Measurements from ENCODE around the gene SNORC.

DNA sequence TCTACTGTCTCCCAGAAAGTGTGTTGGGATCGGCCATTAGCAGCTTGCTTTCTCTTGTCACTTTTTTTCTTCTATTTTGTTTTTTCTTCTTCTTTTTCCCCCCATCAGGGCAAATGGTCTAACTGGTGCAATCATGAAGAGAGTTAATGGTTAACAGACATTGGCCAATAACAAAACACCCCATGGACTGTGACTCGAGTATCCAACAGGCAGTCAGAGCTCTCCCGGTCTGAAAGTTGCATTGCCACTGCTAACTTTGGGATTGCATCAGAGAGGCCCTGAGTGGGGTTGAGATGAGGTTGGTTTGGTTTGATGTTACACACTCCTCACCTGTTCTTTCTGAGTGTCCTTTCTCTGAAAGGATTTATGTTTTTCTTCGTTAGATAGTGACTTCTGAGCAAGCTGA is 12.9 kb upstream of the SNORC start:
- TF ChIP-seq POLR2A (IDR thresholded peaks at IDR 0.05) (no peak), EP300 (IDR thresholded peaks at IDR 0.05) (no peak)
- TF ChIP-seq, protein P1, sequence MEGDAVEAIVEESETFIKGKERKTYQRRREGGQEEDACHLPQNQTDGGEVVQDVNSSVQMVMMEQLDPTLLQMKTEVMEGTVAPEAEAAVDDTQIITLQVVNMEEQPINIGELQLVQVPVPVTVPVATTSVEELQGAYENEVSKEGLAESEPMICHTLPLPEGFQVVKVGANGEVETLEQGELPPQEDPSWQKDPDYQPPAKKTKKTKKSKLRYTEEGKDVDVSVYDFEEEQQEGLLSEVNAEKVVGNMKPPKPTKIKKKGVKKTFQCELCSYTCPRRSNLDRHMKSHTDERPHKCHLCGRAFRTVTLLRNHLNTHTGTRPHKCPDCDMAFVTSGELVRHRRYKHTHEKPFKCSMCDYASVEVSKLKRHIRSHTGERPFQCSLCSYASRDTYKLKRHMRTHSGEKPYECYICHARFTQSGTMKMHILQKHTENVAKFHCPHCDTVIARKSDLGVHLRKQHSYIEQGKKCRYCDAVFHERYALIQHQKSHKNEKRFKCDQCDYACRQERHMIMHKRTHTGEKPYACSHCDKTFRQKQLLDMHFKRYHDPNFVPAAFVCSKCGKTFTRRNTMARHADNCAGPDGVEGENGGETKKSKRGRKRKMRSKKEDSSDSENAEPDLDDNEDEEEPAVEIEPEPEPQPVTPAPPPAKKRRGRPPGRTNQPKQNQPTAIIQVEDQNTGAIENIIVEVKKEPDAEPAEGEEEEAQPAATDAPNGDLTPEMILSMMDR (IDR thresholded peaks at IDR 0.05) = no peak

Data from tibial nerve (tissue), 4 donors.